DMS114 treated with DMSO at 0.1 percent for 48 hours (cell line): ENCODE data around the gene CYP51A1.
"Not testable (repeated sequence)": the region's sequence is repeated elsewhere in the genome, so short reads cannot be mapped to it uniquely, and the experiment has no call there.

Source experiments
- DNase-seq: peaks from one replicate; lab custom pipeline; 2025; ENCODE audit not compliant: unreplicated experiment; lab: John Stamatoyannopoulos, UW

Gene CYP51A1

GRCh38 chr7:92131764-92132330 is 2.4 kb downstream of the CYP51A1 start:
- no peak for DNase-seq

GRCh38 chr7:92131093-92131492 is 3.2 kb downstream of the CYP51A1 start:
- DNase-seq: no peak

GRCh38 chr7:92121681-92122080 is 12.6 kb downstream of the CYP51A1 start:
- DNase-seq: no peak

GRCh38 chr7:92119213-92119759 is 15.0 kb downstream of the CYP51A1 start:
- no peak for DNase-seq

- no peak for DNase-seq
Measured at GRCh38 chr7:92116949-92117348, 17.3 kb downstream of the CYP51A1 start.

- DNase-seq: no peak
Measured at GRCh38 chr7:92115821-92116220, 18.5 kb downstream of the CYP51A1 start.

GRCh38 chr7:92110857-92111256 is 23.4 kb downstream of the CYP51A1 start:
- DNase-seq: no peak

- no peak for DNase-seq
Measured at GRCh38 chr7:92108821-92109220, 25.5 kb downstream of the CYP51A1 start.

GRCh38 chr7:92102862-92103261 is 31.4 kb downstream of the CYP51A1 start:
- DNase-seq: not testable (repeated sequence)

GRCh38 chr7:92100534-92100933 is 33.7 kb downstream of the CYP51A1 start:
- no peak for DNase-seq

- DNase-seq: no peak
Measured at GRCh38 chr7:92095380-92095779, 38.9 kb downstream of the CYP51A1 start.

GRCh38 chr7:92092210-92092609 is 42.1 kb downstream of the CYP51A1 start:
- DNase-seq: no peak

- DNase-seq: no peak
Measured at GRCh38 chr7:92088266-92088665, 46.0 kb downstream of the CYP51A1 start.

- not testable (repeated sequence) for DNase-seq
Measured at GRCh38 chr7:92083922-92084321, 50.4 kb downstream of the CYP51A1 start.

GRCh38 chr7:92076509-92076908 is 57.8 kb downstream of the CYP51A1 start:
- DNase-seq: no peak

GRCh38 chr7:92075455-92076158 is 58.7 kb downstream of the CYP51A1 start:
- no peak for DNase-seq

GRCh38 chr7:92072708-92073107 is 61.6 kb downstream of the CYP51A1 start:
- no peak for DNase-seq

GRCh38 chr7:92072121-92072520 is 62.2 kb downstream of the CYP51A1 start:
- no peak for DNase-seq

GRCh38 chr7:92071032-92071431 is 63.2 kb downstream of the CYP51A1 start:
- DNase-seq: no peak

GRCh38 chr7:92064438-92065029 is 69.7 kb downstream of the CYP51A1 start:
- no peak for DNase-seq
